HepG2 (cell line): Measurements from ENCODE around the gene TNP2.

Source experiments
- CBFB ChIP-seq: sonication (generic); formaldehyde crosslinking; IDR thresholded peaks from 2 replicates; pipeline ENCODE4 v1.4.0; 2020; ENCODE audit warnings: missing genetic modification reagents
- EP300 ChIP-seq, 3 experiments: sonication (generic) in 1 of 3; formaldehyde crosslinking in 1 of 3; IDR thresholded peaks; 2 replicates each; pipeline versions ENCODE4 v1.5.1 to v1.6.1; 2011 to 2020; ENCODE audit warnings: low read depth in 2 of 3, low read length in 2 of 3, borderline replicate concordance in 1 of 3, improper control_type of control experiment in 1 of 3, mild to moderate bottlenecking in 1 of 3, missing genetic modification reagents in 1 of 3, moderate library complexity in 1 of 3
- REST ChIP-seq, 2 experiments: IDR thresholded peaks; 2 replicates each; pipeline ENCODE4 v1.6.1; 2011 to 2012; ENCODE audit warnings: low read length in 2 of 2, borderline replicate concordance in 1 of 2, low read depth in 1 of 2, mild to moderate bottlenecking in 1 of 2, moderate library complexity in 1 of 2
- ZNF354B ChIP-seq: sonication (generic); formaldehyde crosslinking; IDR thresholded peaks from 2 replicates; pipeline ENCODE4 v1.8.0; 2022; ENCODE audit warnings: mild to moderate bottlenecking, missing genetic modification reagents
- ZNF501 ChIP-seq: sonication (generic); formaldehyde crosslinking; IDR thresholded peaks from 2 replicates; pipeline ENCODE4 v1.5.1; 2020; ENCODE audit warnings: mild to moderate bottlenecking, moderate library complexity, missing genetic modification reagents
- ZZZ3 ChIP-seq: sonication (generic); formaldehyde crosslinking; IDR thresholded peaks from 2 replicates; pipeline ENCODE4 v1.4.0; 2020; ENCODE audit warnings: missing genetic modification reagents, mild to moderate bottlenecking, borderline replicate concordance
- TF ChIP-seq, protein P1 (sequence below): sonication (generic); formaldehyde crosslinking; IDR thresholded peaks from 2 replicates; pipeline ENCODE4 v1.5.0; 2020; ENCODE audit warnings: mild to moderate bottlenecking, missing genetic modification reagents, moderate library complexity

DNA sequence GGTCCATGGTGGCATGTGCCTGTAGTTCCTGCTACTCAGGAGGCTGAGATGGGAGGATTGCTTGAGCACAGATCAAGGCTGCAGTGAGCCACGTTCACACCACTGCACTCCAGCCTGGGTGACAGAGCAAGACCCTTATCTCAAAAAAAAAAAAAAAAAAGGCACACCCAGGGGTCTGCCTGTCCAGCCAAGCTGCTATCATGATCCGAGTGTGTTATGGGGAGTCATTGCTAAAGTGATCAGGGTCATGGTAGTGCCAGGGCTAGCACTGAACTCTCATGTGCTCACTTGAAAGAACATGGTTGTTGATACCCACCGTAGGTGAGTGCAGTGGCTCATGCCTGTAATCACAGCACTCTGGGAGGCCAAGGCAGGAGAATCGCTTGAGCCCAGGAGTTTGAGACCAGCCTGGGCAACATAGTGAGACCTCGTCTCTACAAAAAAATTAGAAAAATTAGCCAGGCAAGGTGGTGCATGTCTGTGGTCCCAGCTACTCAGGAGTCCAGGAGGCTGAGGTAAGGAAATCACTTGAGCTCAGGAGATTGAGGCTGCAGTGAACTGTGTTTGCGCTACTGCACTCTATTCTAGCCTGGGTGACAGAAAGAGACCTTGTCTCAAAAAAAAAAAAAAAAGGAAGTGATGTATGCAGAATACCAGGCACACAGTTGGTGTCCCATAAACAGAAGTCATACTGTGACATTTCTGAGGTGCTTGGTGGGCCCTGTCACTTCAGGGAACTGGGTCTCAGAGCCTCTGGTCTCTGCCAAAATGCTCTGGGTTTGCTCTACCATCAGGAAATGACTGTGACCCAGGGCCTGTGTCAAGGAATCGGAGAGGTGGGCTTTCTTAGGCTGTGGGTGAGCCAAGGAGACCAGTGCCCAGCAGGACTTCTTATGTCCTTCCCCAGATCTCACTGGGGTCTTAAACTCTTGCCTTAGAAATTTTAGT lies 9.8 kb upstream of the TNP2 start:
- TF ChIP-seq ZNF501 (CRISPR knock-in tag) (peak; percentile 23; the same call in 1 of the 2 replicates), ZNF354B (CRISPR knock-in tag) (0 out of 2 replicates have a peak, but pooled peaks have one; percentile 84), CBFB (no peak), ZZZ3 (CRISPR knock-in tag) (0 out of 2 replicates have a peak, but pooled peaks have one; percentile 43), EP300 (IDR thresholded peaks at IDR 0.05; ENCODE audit: low read depth in 2 of 2, low read length in 2 of 2) (no peak), EP300 (CRISPR knock-in tag; IDR thresholded peaks at IDR 0.05; ENCODE audit: borderline replicate concordance) (no peak), REST (IDR thresholded peaks at IDR 0.05; ENCODE audit: borderline replicate concordance in 1 of 2, low read depth in 1 of 2, low read length in 2 of 2) (no peak)
- TF ChIP-seq, protein P1, sequence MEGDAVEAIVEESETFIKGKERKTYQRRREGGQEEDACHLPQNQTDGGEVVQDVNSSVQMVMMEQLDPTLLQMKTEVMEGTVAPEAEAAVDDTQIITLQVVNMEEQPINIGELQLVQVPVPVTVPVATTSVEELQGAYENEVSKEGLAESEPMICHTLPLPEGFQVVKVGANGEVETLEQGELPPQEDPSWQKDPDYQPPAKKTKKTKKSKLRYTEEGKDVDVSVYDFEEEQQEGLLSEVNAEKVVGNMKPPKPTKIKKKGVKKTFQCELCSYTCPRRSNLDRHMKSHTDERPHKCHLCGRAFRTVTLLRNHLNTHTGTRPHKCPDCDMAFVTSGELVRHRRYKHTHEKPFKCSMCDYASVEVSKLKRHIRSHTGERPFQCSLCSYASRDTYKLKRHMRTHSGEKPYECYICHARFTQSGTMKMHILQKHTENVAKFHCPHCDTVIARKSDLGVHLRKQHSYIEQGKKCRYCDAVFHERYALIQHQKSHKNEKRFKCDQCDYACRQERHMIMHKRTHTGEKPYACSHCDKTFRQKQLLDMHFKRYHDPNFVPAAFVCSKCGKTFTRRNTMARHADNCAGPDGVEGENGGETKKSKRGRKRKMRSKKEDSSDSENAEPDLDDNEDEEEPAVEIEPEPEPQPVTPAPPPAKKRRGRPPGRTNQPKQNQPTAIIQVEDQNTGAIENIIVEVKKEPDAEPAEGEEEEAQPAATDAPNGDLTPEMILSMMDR (CRISPR knock-in tag) = no peak
